IMR-90 (cell line): ENCODE data around the gene PAF1.

ENCODE experiments used
- BHLHE40 ChIP-seq: fragments of 150-350 bp; IDR thresholded peaks from 2 replicates; pipeline ENCODE4 v1.6.1; 2016; ENCODE audit warnings: mild to moderate bottlenecking, low read depth, low read length
- CEBPB ChIP-seq: IDR thresholded peaks from 2 replicates; pipeline ENCODE4 v1.6.1; 2012; ENCODE audit warnings: low read depth, low read length, improper control_type of control experiment
- MAFK ChIP-seq: IDR thresholded peaks from 2 replicates; pipeline ENCODE4 v1.6.1; 2012; ENCODE audit warnings: low read depth, low read length, improper control_type of control experiment
- MXI1 ChIP-seq: IDR thresholded peaks from 2 replicates; pipeline ENCODE4 v1.6.1; 2012; ENCODE audit warnings: low read depth, mild to moderate bottlenecking, low read length, moderate library complexity, borderline replicate concordance
- POLR2A ChIP-seq: IDR thresholded peaks from 2 replicates; pipeline ENCODE4 v1.6.1; 2012; ENCODE audit warnings: mild to moderate bottlenecking, low read depth, low read length
- RAD21 ChIP-seq: IDR thresholded peaks from 2 replicates; pipeline ENCODE4 v1.6.1; 2012; ENCODE audit warnings: low read length, improper control_type of control experiment
- RCOR1 ChIP-seq: IDR thresholded peaks from 2 replicates; pipeline ENCODE4 v1.6.1; 2012; ENCODE audit warnings: mild to moderate bottlenecking, low read length, improper control_type of control experiment; ENCODE audit not compliant: insufficient replicate concordance
- RFX5 ChIP-seq: IDR thresholded peaks from 2 replicates; pipeline ENCODE4 v1.8.0; 2012; ENCODE audit warnings: low read depth, mild to moderate bottlenecking, low read length, moderate library complexity
- TF ChIP-seq, protein P1 (sequence below): conservative IDR thresholded peaks from 2 replicates; pipeline ENCODE4 v1.5.1; 2012; ENCODE audit warnings: mild to moderate bottlenecking, low read depth, low read length, improper control_type of control experiment

DNA sequence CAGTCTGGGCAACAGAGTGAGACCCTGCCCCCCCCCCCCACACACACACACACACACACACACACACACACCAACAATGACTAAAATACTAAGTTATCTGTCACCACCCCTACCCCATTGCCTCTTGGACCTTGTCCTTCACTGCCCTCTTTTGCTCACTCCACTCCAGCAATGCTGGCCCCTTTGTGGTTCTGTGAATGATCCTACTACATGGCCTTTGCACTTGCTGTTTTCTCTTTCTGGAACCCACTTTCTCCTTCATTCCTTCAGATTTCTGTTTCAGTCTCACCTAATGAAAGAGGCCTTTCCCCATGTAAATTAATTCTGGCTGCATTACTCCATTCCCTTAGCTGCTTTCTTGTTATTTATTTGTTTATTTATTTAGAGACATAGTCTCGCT, 51.2 kb downstream of the PAF1 start:
- TF ChIP-seq BHLHE40 (no peak), CEBPB (no peak), POLR2A (no peak), RAD21 (no peak), MAFK (no peak), MXI1 (no peak), RCOR1 (no peak), RFX5 (no peak)
- TF ChIP-seq, protein P1, sequence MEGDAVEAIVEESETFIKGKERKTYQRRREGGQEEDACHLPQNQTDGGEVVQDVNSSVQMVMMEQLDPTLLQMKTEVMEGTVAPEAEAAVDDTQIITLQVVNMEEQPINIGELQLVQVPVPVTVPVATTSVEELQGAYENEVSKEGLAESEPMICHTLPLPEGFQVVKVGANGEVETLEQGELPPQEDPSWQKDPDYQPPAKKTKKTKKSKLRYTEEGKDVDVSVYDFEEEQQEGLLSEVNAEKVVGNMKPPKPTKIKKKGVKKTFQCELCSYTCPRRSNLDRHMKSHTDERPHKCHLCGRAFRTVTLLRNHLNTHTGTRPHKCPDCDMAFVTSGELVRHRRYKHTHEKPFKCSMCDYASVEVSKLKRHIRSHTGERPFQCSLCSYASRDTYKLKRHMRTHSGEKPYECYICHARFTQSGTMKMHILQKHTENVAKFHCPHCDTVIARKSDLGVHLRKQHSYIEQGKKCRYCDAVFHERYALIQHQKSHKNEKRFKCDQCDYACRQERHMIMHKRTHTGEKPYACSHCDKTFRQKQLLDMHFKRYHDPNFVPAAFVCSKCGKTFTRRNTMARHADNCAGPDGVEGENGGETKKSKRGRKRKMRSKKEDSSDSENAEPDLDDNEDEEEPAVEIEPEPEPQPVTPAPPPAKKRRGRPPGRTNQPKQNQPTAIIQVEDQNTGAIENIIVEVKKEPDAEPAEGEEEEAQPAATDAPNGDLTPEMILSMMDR, result no peak
